A204.1 (cell line): Measurements from ENCODE around the gene EBF4.

Experiments used
- FAIRE-seq: peaks from 2 replicates; lab custom pipeline; 2012; peaks lifted over from hg19 to GRCh38; lab: Jason Lieb, UNC

Gene EBF4

GRCh38 chr20:2701671-2702081 is 9.1 kb downstream of the EBF4 start:
- FAIRE-seq = no peak

- FAIRE-seq = no peak
Observed at GRCh38 chr20:2703716-2704475, 11.3 kb downstream of the EBF4 start.

- no peak for FAIRE-seq
Observed at GRCh38 chr20:2705931-2706645, 13.5 kb downstream of the EBF4 start.

- no peak for FAIRE-seq
Observed at GRCh38 chr20:2706688-2707352, 14.2 kb downstream of the EBF4 start.

- no peak for FAIRE-seq
Observed at GRCh38 chr20:2707353-2708072, 14.9 kb downstream of the EBF4 start.

- FAIRE-seq = no peak
Observed at GRCh38 chr20:2708073-2708415, 15.5 kb downstream of the EBF4 start.

GRCh38 chr20:2708665-2709064 is 16.1 kb downstream of the EBF4 start:
- no peak for FAIRE-seq

GRCh38 chr20:2709205-2709981 is 16.8 kb downstream of the EBF4 start:
- no peak for FAIRE-seq

- no peak for FAIRE-seq
Observed at GRCh38 chr20:2713285-2713684, 20.7 kb downstream of the EBF4 start.

GRCh38 chr20:2729251-2729713 is 36.7 kb downstream of the EBF4 start:
- no peak for FAIRE-seq

- no peak for FAIRE-seq
Observed at GRCh38 chr20:2729791-2730190, 37.2 kb downstream of the EBF4 start.

GRCh38 chr20:2734899-2735298 is 42.3 kb downstream of the EBF4 start:
- no peak for FAIRE-seq

GRCh38 chr20:2736441-2736840 is 43.9 kb downstream of the EBF4 start:
- no peak for FAIRE-seq

- FAIRE-seq = no peak
Observed at GRCh38 chr20:2738331-2739041, 45.9 kb downstream of the EBF4 start.

- no peak for FAIRE-seq
Observed at GRCh38 chr20:2739042-2739398, 46.4 kb downstream of the EBF4 start.

- no peak for FAIRE-seq
Observed at GRCh38 chr20:2740702-2741101, 48.1 kb downstream of the EBF4 start.

GRCh38 chr20:2741463-2741862 is 48.9 kb downstream of the EBF4 start:
- no peak for FAIRE-seq

- FAIRE-seq = no peak
Observed at GRCh38 chr20:2741881-2742280, 49.3 kb downstream of the EBF4 start.

GRCh38 chr20:2742431-2742830 is 49.9 kb downstream of the EBF4 start:
- no peak for FAIRE-seq

- no peak for FAIRE-seq
Observed at GRCh38 chr20:2742934-2743559, 50.5 kb downstream of the EBF4 start.
